Progenitor cell of endocrine pancreas (in vitro differentiated cells): ENCODE data around the gene SIRPG. TPM values are rescaled to one million over a fixed set of nuclear protein-coding genes. Genes with fewer than 3 reads are reported as not detected.

Source experiments
- DNase-seq: peaks from one replicate; pipeline ENCODE4 v3.0.0; 2021; ENCODE audit warnings: low spot score; ENCODE audit not compliant: unreplicated experiment
- H3K27ac Mint-ChIP-seq: 2 replicates; pipeline ENCODE4 v1.8.0; 2021; ENCODE audit warnings: mild to moderate bottlenecking, moderate library complexity, mixed read lengths
- H3K27me3 Mint-ChIP-seq: 2 replicates; pipeline ENCODE4 v1.8.0; 2021; ENCODE audit warnings: mixed read lengths
- H3K36me3 Mint-ChIP-seq: 2 replicates; pipeline ENCODE4 v1.8.0; 2022; ENCODE audit warnings: mixed read lengths; ENCODE audit not compliant: insufficient read depth
- H3K4me1 Mint-ChIP-seq: 2 replicates; pipeline ENCODE4 v1.8.0; 2021; ENCODE audit warnings: low read depth, mixed read lengths
- H3K4me3 Mint-ChIP-seq: 2 replicates; pipeline ENCODE4 v1.8.0; 2021; ENCODE audit warnings: low read depth, mild to moderate bottlenecking, moderate library complexity, mixed read lengths
- H3K9me3 Mint-ChIP-seq: 2 replicates; pipeline ENCODE4 v1.8.0; 2021; ENCODE audit warnings: low read depth, mixed read lengths
- total RNA-seq: library from RNA; stranded (reverse); gene quantifications from 2 replicates; pipeline ENCODE4 v1.2.1, GENCODE V29; 2021
- TF ChIP-seq, protein P1 (sequence below): fragments of 200-600 bp; sonication (generic); IDR thresholded peaks from one replicate; pipeline ENCODE4 v1.5.0; 2021; ENCODE audit warnings: antibody characterized with exemption, mild to moderate bottlenecking; ENCODE audit not compliant: unreplicated experiment

SIRPG gene
- total RNA-seq, 1 donor from 2014 or later, result not detected

DNA sequence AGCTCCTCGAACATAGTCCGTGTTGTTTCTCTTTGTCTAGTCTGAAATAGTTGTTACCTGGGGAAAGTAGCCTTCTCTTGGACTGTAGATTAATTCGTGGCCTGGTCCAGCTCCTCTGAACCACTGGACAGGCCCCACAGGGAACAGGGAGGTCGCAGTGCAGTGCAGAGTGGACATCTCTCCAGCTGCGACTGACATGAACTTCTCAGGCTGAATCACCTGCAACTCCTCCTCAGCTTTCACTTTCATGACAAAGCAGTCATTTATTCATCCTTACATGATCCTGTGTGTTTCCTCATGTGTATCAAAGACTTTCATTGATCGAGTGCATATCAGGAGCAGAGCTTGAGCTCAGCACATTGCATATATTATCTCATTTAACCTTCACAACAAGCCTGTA, 19.1 kb upstream of the SIRPG start:
- Mint-ChIP-seq H3K36me3 (no peaks in the 10 kb centered on the region), H3K9me3 (no peaks in the 10 kb centered on the region), H3K4me1 (no peaks in the 10 kb centered on the region), H3K27ac (no peak overlapping the region), H3K27me3 (peaks cover 10% of the 10 kb centered on the region), H3K4me3 (no peak overlapping the region)
- TF ChIP-seq, protein P1, sequence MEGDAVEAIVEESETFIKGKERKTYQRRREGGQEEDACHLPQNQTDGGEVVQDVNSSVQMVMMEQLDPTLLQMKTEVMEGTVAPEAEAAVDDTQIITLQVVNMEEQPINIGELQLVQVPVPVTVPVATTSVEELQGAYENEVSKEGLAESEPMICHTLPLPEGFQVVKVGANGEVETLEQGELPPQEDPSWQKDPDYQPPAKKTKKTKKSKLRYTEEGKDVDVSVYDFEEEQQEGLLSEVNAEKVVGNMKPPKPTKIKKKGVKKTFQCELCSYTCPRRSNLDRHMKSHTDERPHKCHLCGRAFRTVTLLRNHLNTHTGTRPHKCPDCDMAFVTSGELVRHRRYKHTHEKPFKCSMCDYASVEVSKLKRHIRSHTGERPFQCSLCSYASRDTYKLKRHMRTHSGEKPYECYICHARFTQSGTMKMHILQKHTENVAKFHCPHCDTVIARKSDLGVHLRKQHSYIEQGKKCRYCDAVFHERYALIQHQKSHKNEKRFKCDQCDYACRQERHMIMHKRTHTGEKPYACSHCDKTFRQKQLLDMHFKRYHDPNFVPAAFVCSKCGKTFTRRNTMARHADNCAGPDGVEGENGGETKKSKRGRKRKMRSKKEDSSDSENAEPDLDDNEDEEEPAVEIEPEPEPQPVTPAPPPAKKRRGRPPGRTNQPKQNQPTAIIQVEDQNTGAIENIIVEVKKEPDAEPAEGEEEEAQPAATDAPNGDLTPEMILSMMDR, result no peak
- no peak for DNase-seq

DNA sequence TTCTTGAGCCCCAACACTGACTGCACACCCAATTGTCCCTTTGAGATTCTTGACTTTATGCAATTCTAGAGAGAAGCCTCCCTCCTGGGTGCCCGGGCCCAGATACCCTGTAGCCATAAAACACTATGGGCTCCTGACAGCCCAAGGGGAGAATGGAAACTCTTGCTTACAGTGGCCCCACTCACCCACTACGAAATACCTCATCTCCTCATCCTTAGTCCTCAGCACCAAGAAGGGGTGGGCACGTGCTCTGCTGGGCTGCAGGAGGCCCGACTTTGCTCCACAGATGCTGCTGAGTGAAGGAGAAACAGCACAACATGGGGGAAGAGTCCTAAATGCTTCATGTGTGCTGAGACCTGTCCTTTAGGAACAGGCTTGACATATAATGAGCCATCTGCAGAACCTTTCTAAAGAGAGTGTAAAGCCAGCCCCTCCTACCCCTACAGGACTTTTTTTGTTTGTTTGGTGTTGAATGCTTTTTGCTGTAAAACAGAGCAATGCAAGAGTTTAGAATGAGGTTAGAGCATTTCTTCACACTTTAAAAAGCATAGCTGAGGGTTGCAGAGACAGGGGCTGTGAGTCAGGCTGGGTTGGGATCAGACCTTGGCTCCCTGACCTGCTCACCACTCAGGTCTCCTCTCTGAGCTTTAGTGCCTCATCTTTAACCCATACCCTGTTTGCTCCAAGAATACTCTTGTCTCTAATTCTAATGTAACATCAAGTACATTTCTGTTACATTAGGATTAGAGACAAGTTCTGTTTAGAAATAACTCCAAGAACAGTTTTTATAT, 17.6 kb upstream of the SIRPG start:
- Mint-ChIP-seq H3K36me3 (no peaks in the 10 kb centered on the region), H3K4me3 (no peak overlapping the region), H3K4me1 (no peaks in the 10 kb centered on the region), H3K9me3 (peaks cover 2% of the 10 kb centered on the region), H3K27ac (no peak overlapping the region), H3K27me3 (peaks cover 10% of the 10 kb centered on the region)
- no peak for DNase-seq
- TF ChIP-seq, protein P1, result no peak

DNA sequence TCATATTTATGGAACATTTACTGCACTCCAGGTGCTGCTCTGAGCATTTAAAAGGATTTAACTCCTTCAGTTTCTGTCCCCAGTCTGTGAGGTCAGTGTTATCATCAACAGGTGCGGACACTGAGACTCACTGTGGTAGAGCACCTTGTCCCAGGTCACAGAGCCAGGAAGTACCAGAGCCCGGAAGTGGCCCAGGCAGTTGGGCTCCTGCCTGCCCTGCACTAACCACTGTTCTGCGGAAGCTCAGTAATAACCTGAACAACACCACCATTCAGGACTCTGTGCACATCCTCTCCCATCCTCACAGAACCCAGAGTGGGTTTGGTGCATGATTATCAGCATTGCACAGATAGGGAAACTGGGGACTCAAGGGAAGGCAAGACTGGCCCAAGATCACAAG, 16.8 kb upstream of the SIRPG start:
- Mint-ChIP-seq H3K36me3 (no peaks in the 10 kb centered on the region), H3K4me1 (no peaks in the 10 kb centered on the region), H3K9me3 (peaks cover 2% of the 10 kb centered on the region), H3K27ac (no peak overlapping the region), H3K27me3 (peaks cover 8% of the 10 kb centered on the region), H3K4me3 (no peak overlapping the region)
- TF ChIP-seq, protein P1, result no peak
- DNase-seq, result no peak

- peaks cover 6% of the 10 kb centered on the region for H3K27me3 Mint-ChIP-seq
- peaks cover 2% of the 10 kb centered on the region for H3K9me3 Mint-ChIP-seq
- no peak overlapping the region for H3K4me3 Mint-ChIP-seq
- TF ChIP-seq, protein P1, result no peak
- DNase-seq, result no peak
- no peaks in the 10 kb centered on the region for H3K36me3 Mint-ChIP-seq
- no peaks in the 10 kb centered on the region for H3K4me1 Mint-ChIP-seq
- no peak overlapping the region for H3K27ac Mint-ChIP-seq
Observed at GRCh38 chr20:1673424-1673823, 15.8 kb upstream of the SIRPG start.

DNA sequence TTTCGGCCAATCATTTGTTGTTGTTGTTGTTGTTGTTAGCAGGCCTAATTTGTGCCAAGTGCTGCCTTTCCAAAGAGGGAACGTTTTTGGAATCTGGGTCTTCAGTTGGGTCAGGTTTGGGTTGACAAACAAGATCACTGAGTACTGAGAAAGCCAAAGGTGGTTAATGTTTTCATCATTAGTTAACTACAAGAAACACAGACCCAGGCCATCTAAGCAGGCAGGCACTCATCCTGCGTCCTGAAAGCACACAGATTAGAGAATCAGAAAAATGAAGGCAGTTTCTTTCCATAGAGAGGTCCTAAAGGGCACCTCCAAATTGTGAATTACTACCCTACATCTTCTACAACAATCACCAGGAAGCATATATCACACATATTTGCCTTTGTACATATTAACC, 15.1 kb upstream of the SIRPG start:
- H3K36me3 Mint-ChIP-seq, result no peaks in the 10 kb centered on the region
- H3K4me1 Mint-ChIP-seq, result no peaks in the 10 kb centered on the region
- DNase-seq, result no peak
- TF ChIP-seq, protein P1, result no peak
- H3K9me3 Mint-ChIP-seq, result peaks cover 2% of the 10 kb centered on the region
- no peak overlapping the region for H3K4me3 Mint-ChIP-seq
- peaks cover 2% of the 10 kb centered on the region for H3K27me3 Mint-ChIP-seq
- H3K27ac Mint-ChIP-seq, result no peak overlapping the region
